CD4-positive, alpha-beta memory T cell (primary cell): ENCODE measurements around the gene IGFBPL1. TPM values are rescaled to one million over a fixed set of nuclear protein-coding genes. Genes with fewer than 3 reads are reported as not detected.

Experiments used
- CTCF ChIA-PET: fragments of 350-600 bp; sonication (Branson Sonifier 250); formaldehyde crosslinking; loops from one replicate; lab custom pipeline; 2021; ENCODE audit warnings: inconsistent platforms; ENCODE audit not compliant: partially characterized antibody; lab: Charles Lee
- POLR2A ChIA-PET: fragments of 350-600 bp; sonication (Branson Sonifier 250); formaldehyde crosslinking; loops from one replicate; lab custom pipeline; 2021; ENCODE audit not compliant: partially characterized antibody; lab: Charles Lee
- DNase-seq, 5 donors: peaks; one replicate each; pipeline versions ENCODE4 v3.0.0 to v3.0.0-alpha.2; 2020 to 2022; ENCODE audit warnings: mixed read lengths in 1 of 5
- H3K27ac ChIP-seq: one replicate; pipeline ENCODE4 v1.7.0; 2013; ENCODE audit warnings: low read depth, low read length
- H3K27me3 ChIP-seq: 2 replicates; pipeline ENCODE4 v1.7.0; 2013; ENCODE audit warnings: mild to moderate bottlenecking, low read length, moderate library complexity; ENCODE audit not compliant: insufficient read depth
- H3K36me3 ChIP-seq: 2 replicates; pipeline ENCODE4 v1.7.0; 2013; ENCODE audit warnings: mild to moderate bottlenecking, low read length, moderate library complexity; ENCODE audit not compliant: insufficient read depth
- H3K4me1 ChIP-seq: 2 replicates; pipeline ENCODE4 v1.7.0; 2013; ENCODE audit warnings: mild to moderate bottlenecking, low read length, moderate library complexity; ENCODE audit not compliant: insufficient read depth
- H3K4me3 ChIP-seq, 2 donors: one replicate each; pipeline ENCODE4 v1.7.0; 2013; ENCODE audit warnings: low read length in 2 of 2, mild to moderate bottlenecking in 1 of 2
- H3K9me3 ChIP-seq, 2 donors: one replicate each; pipeline ENCODE4 v1.7.0; 2013; ENCODE audit warnings: low read length in 2 of 2, control low read depth in 1 of 2; ENCODE audit not compliant: control insufficient read depth in 1 of 2
- H3K27ac Mint-ChIP-seq, 7 donors: one replicate each; pipeline ENCODE4 v1.8.0; 2020 to 2021; ENCODE audit warnings: mixed read lengths in 7 of 7, mild to moderate bottlenecking in 6 of 7, inconsistent platforms in 3 of 7, moderate library complexity in 3 of 7
- H3K27me3 Mint-ChIP-seq, 2 donors: one replicate each; pipeline ENCODE4 v1.8.0; 2020 to 2021; ENCODE audit warnings: mixed read lengths in 2 of 2
- H3K36me3 Mint-ChIP-seq, 2 donors: one replicate each; pipeline ENCODE4 v1.8.0; 2020 to 2021; ENCODE audit warnings: mixed read lengths in 2 of 2, inconsistent platforms in 1 of 2, mild to moderate bottlenecking in 1 of 2
- H3K4me1 Mint-ChIP-seq, 4 donors: one replicate each; pipeline ENCODE4 v1.8.0; 2020 to 2021; ENCODE audit warnings: mixed read lengths in 4 of 4, mild to moderate bottlenecking in 1 of 4
- H3K4me3 Mint-ChIP-seq, 8 donors: one replicate each; pipeline ENCODE4 v1.8.0; 2020 to 2021; ENCODE audit warnings: mixed read lengths in 8 of 8, mild to moderate bottlenecking in 7 of 8, moderate library complexity in 6 of 8, inconsistent platforms in 3 of 8
- H3K9me3 Mint-ChIP-seq, 8 donors: one replicate each; pipeline ENCODE4 v1.8.0; 2020 to 2021; ENCODE audit warnings: mixed read lengths in 8 of 8, mild to moderate bottlenecking in 5 of 8, inconsistent platforms in 3 of 8, moderate library complexity in 1 of 8
- intact Hi-C: fragments of 100-400 bp; cut with micrococcal nuclease; formaldehyde crosslinking; loops from one replicate; pipeline ENCODE4 v1.15.1; 2023
- polyA plus RNA-seq, 2 donors: library from polyadenylated mRNA; unstranded; fragments of 300-500 nt; fragmentation: Illumina TruSeq; gene quantifications; one replicate each; pipeline ENCODE4 v1.2.3, GENCODE V29; 2021
- total RNA-seq, 2 experiments: library from RNA; stranded (reverse); gene quantifications; one replicate each; pipeline ENCODE4 v1.2.3, GENCODE V29; 2021

The IGFBPL1 gene
- total and polyA plus RNA-seq, 4 experiments from 2014 or later: not detected

- no peak overlapping the region for H3K4me3 Mint-ChIP-seq
- DNase-seq: no peak
- ChIA-PET CTCF (no interaction called here), POLR2A (no interaction called here)
- intact Hi-C loops: no loop called here
- Histone ChIP-seq H3K9me3 (no peaks in the 10 kb centered on the region), H3K27me3 (no peaks in the 10 kb centered on the region), H3K36me3 (no peaks in the 10 kb centered on the region), H3K4me1 (peaks cover 5% of the 10 kb centered on the region), H3K4me3 (no peak overlapping the region), H3K27ac (no peak overlapping the region)
- H3K27ac Mint-ChIP-seq: no peak overlapping the region
- H3K36me3 Mint-ChIP-seq: peaks cover 0 to 3% of the 10 kb centered on the region in 2 donors
- H3K27me3 Mint-ChIP-seq: peaks cover 2% of the 10 kb centered on the region in 2 donors
- peaks cover 3 to 5% (median 4%) of the 10 kb centered on the region in 4 donors for H3K4me1 Mint-ChIP-seq
- H3K9me3 Mint-ChIP-seq: peaks cover 0 to 9% (median 0%) of the 10 kb centered on the region in 8 donors
Observed at GRCh38 chr9:38387751-38388150, 36.5 kb downstream of the IGFBPL1 start.

DNA sequence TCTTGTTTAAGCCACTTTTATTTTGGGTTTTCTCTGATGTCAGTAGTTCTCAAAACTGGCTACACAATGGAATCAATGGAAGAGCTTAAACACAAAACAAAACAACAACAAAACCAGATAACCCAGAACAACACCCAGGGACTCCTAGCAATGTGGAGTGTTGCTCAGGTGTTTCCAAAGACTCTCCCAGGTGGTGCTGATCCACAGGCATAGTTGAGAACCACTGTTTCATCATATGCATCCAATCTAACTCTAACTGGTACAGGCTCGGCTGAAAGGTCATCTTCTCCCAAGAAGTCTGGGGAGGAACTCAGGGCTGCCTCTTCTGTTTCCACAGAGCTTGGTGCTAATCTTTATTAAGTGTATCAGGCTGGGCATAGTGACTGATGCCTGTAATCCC is 37.2 kb downstream of the IGFBPL1 start:
- H3K27ac ChIP-seq: no peak overlapping the region
- ChIA-PET CTCF (no interaction called here), POLR2A (no interaction called here)
- peaks cover 0 to under 1% of the 10 kb centered on the region in 2 donors for H3K36me3 Mint-ChIP-seq
- intact Hi-C loops: no loop called here
- no peaks in the 10 kb centered on the region for H3K36me3 ChIP-seq
- H3K27ac Mint-ChIP-seq: no peak overlapping the region
- peaks cover 2% of the 10 kb centered on the region in 2 donors for H3K27me3 Mint-ChIP-seq
- H3K9me3 ChIP-seq: no peaks in the 10 kb centered on the region
- no peak overlapping the region for H3K4me3 Mint-ChIP-seq
- H3K4me1 Mint-ChIP-seq: peaks cover under 1 to 2% (median 2%) of the 10 kb centered on the region in 4 donors
- H3K9me3 Mint-ChIP-seq: peaks cover 0 to 9% (median 0%) of the 10 kb centered on the region in 8 donors
- no peak for DNase-seq
- H3K4me3 ChIP-seq: no peak overlapping the region
- no peaks in the 10 kb centered on the region for H3K27me3 ChIP-seq
- peaks cover 2% of the 10 kb centered on the region for H3K4me1 ChIP-seq

DNA sequence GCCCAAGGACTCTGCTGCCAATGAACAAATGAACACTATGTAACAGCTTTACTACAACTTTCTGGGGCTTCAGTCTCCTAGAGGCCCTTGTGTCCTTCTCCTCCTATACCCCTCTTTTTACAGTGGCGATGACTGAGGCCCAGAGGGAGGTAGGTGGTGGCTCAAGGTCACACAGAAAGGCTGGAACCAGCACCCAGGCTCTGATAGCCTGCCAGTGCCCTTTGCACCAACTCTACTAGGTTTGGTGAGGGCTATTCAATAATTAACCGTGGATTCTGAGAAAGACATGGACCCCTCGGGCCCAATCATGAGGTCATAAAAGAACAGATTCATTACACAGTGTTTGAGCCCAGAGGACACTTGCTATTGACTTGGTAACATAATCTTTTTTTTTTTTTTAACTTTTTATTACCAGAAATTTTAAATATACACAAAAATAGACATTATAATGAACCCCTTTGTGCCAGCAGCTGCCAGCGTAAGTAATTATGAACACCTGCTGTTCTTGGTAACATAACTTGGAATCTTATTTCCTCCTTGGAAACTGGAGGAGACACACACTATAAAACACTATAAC is 37.8 kb downstream of the IGFBPL1 start:
- no peaks in the 10 kb centered on the region for H3K4me1 Mint-ChIP-seq
- no peaks in the 10 kb centered on the region for H3K36me3 ChIP-seq
- H3K9me3 Mint-ChIP-seq: peaks cover 0 to 9% (median 0%) of the 10 kb centered on the region in 8 donors
- no peak overlapping the region for H3K27ac ChIP-seq
- H3K27ac Mint-ChIP-seq: no peak overlapping the region
- ChIA-PET CTCF (no interaction called here), POLR2A (no interaction called here)
- no peaks in the 10 kb centered on the region for H3K27me3 ChIP-seq
- intact Hi-C loops: no loop called here
- no peaks in the 10 kb centered on the region for H3K4me1 ChIP-seq
- no peak overlapping the region for H3K4me3 ChIP-seq
- peaks cover 2% of the 10 kb centered on the region in 2 donors for H3K27me3 Mint-ChIP-seq
- no peaks in the 10 kb centered on the region for H3K36me3 Mint-ChIP-seq
- no peak for DNase-seq
- H3K4me3 Mint-ChIP-seq: no peak overlapping the region
- no peaks in the 10 kb centered on the region for H3K9me3 ChIP-seq

DNA sequence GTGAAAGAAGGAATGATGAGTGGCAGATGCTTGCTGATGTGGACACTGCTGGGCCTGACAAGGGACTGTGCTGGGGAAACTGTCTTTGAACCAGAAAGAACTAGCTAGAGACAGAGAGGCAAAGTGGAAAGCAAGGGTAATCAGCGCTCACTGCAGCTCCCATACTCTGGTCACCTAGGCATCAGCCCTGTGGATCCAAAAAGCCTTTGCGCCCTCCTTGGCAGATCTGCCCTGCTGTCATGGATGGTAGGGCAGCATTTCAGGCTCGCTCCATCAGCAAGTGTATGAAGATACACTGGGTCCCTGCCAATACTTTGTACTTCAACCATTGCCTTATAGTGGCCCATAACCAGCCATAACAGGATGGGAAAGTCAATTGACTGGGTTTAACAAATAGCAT is 38.4 kb downstream of the IGFBPL1 start:
- Mint-ChIP-seq H3K27ac (no peak overlapping the region), H3K4me1 (no peaks in the 10 kb centered on the region), H3K9me3 (peaks cover 0 to 9% (median 0%) of the 10 kb centered on the region in 8 donors), H3K27me3 (peaks cover 2% of the 10 kb centered on the region in 2 donors), H3K4me3 (no peak overlapping the region), H3K36me3 (no peaks in the 10 kb centered on the region)
- no peaks in the 10 kb centered on the region for H3K27me3 ChIP-seq
- no peak for DNase-seq
- ChIA-PET POLR2A (no interaction called here), CTCF (no interaction called here)
- no peaks in the 10 kb centered on the region for H3K4me1 ChIP-seq
- no peaks in the 10 kb centered on the region for H3K9me3 ChIP-seq
- H3K27ac ChIP-seq: no peak overlapping the region
- no peak overlapping the region for H3K4me3 ChIP-seq
- intact Hi-C loops: no loop called here
- H3K36me3 ChIP-seq: no peaks in the 10 kb centered on the region

DNA sequence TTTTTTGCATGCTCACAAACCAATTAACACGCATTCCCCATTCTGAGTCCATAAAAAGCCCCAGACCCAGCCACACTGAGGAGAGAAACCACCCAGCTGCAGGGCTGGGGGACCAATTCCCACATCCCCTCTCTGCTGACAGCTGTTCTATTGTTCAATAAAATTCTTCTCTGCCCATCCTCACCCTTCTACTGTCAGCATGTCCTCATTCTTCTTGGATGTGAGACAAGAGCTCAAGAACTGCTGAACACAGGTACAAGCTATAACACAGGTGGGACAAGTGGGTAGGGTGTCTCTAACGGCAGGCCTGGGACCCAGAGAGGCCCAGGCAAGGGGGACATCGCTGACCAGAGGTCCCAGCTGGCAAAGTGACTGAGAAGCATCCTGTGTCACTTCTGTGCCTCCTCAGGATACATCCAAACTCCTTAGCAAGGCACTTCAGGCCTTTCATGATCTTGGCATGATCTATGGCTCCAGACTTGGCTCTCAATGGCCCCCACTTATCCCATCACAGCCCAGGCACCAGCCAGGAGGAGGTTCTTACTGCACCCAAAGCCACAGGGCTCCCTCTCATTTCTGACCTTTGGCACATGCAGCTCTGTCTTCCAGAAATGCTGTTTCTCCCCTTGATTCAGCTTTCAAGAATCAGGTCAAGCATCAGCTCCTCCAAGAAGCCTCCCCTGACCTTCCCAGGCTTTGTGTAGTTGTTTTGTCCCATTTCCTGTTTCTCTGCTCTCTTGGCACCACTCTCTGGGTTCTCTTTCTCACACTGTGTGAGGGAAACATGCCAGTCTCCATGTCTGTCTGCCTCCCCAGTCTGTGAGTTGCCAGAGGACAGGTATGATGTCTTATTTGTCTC is 39.0 kb downstream of the IGFBPL1 start:
- Mint-ChIP-seq H3K4me1 (no peaks in the 10 kb centered on the region), H3K4me3 (no peak overlapping the region), H3K27me3 (peaks cover 2% of the 10 kb centered on the region in 2 donors), H3K36me3 (no peaks in the 10 kb centered on the region), H3K27ac (no peak overlapping the region), H3K9me3 (peaks cover 0 to 9% (median 0%) of the 10 kb centered on the region in 8 donors)
- Histone ChIP-seq H3K27ac (no peak overlapping the region), H3K4me3 (no peak overlapping the region), H3K9me3 (no peaks in the 10 kb centered on the region), H3K4me1 (no peaks in the 10 kb centered on the region), H3K36me3 (no peaks in the 10 kb centered on the region), H3K27me3 (no peaks in the 10 kb centered on the region)
- DNase-seq: no peak
- intact Hi-C loops: no loop called here
- ChIA-PET POLR2A (no interaction called here), CTCF (no interaction called here)

- H3K9me3 ChIP-seq: no peaks in the 10 kb centered on the region
- H3K36me3 ChIP-seq: no peaks in the 10 kb centered on the region
- DNase-seq: no peak
- no peaks in the 10 kb centered on the region for H3K27me3 ChIP-seq
- no peaks in the 10 kb centered on the region for H3K4me1 ChIP-seq
- H3K27me3 Mint-ChIP-seq: peaks cover 0 to 2% of the 10 kb centered on the region in 2 donors
- H3K4me1 Mint-ChIP-seq: no peaks in the 10 kb centered on the region
- CTCF ChIA-PET: no interaction called here
- H3K4me3 ChIP-seq: no peak overlapping the region
- intact Hi-C loops: no loop called here
- POLR2A ChIA-PET: no interaction called here
- H3K36me3 Mint-ChIP-seq: no peaks in the 10 kb centered on the region
- H3K27ac Mint-ChIP-seq: no peak overlapping the region
- H3K4me3 Mint-ChIP-seq: no peak overlapping the region
- peaks cover 0 to 9% (median 0%) of the 10 kb centered on the region in 8 donors for H3K9me3 Mint-ChIP-seq
- no peak overlapping the region for H3K27ac ChIP-seq
Observed at GRCh38 chr9:38382141-38382540, 42.1 kb downstream of the IGFBPL1 start.

DNA sequence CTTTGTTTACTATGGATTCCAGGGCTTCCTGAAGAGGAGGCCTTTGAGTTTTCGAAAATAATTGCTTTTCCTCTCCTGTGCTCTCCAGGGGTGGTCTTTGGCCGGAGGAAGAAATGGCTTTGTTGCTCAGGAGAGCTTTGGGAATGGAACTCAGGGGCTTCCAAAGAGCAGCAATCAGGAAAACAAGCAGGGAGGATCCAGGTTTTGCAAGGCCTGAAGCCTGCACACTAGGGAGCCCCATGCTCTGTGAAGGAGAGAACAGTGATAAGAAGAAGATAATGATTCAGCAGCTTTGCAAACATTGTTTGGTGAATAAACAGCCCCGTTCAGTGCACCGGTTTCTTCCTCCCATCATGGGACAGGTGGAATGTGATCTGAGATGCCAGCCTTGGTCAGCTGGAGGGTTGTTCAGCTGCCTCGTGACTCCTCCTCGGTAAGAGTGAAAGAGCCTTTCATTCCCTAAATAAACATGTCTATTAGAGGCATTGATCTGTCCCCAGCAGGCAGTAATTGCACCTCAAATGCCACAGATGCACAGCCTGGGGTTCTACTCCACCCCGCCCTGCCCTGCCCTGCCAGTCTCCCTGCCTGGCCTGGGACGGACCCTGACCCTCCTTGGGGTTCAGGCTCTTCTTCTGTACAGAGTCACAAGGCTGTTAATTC is 43.3 kb downstream of the IGFBPL1 start:
- Histone ChIP-seq H3K27me3 (no peaks in the 10 kb centered on the region), H3K4me3 (no peak overlapping the region), H3K4me1 (no peaks in the 10 kb centered on the region), H3K27ac (no peak overlapping the region), H3K36me3 (no peaks in the 10 kb centered on the region), H3K9me3 (no peaks in the 10 kb centered on the region)
- intact Hi-C loops: no loop called here
- peak overlapping the region in 1 of 7 donors; percentile 60 for H3K27ac Mint-ChIP-seq
- CTCF ChIA-PET: no interaction called here
- no peaks in the 10 kb centered on the region for H3K36me3 Mint-ChIP-seq
- H3K27me3 Mint-ChIP-seq: peaks cover 0 to 2% of the 10 kb centered on the region in 2 donors
- POLR2A ChIA-PET: no interaction called here
- H3K4me1 Mint-ChIP-seq: no peaks in the 10 kb centered on the region
- peaks cover 0 to 9% (median 0%) of the 10 kb centered on the region in 8 donors for H3K9me3 Mint-ChIP-seq
- no peak for DNase-seq
- no peak overlapping the region for H3K4me3 Mint-ChIP-seq
